Measurements from ENCODE around the gene ZFP62. TPM values are rescaled to one million over a fixed set of nuclear protein-coding genes. Genes with fewer than 3 reads are reported as not detected.

The ZFP62 gene
- total RNA-seq, 4 donors from 2014 or later = 17.7 to 22.8 (median 20.5) TPM

- H3K36me3 ChIP-seq = no peaks in the 10 kb centered on the region
- 9% methylated on average over 3 of the region's 3 CpGs for WGBS
- peak; percentile 96 for DNase-seq (ENCODE audit: extremely low spot score)
- no peak overlapping the region for H3K4me3 ChIP-seq
- no peaks in the 10 kb centered on the region for H3K9me3 ChIP-seq
- no peaks in the 10 kb centered on the region for H3K27me3 ChIP-seq
- peak overlapping the region; percentile 71 to 77 (median 75) for H3K27ac ChIP-seq (replicated peaks in 1 of 4)
- peaks cover 0 to 29% (median 20%) of the 10 kb centered on the region in 4 donors for H3K4me1 ChIP-seq
- intact Hi-C loops (cut with DNase I) = loop anchor here (5.0 kb wide), 1 partner anchor 288 kb away; no protein-coding TSS in a partner anchor
- TF ChIP-seq POLR2AphosphoS5 (IDR thresholded peaks at IDR 0.05) (peak in 1 of 2 donors; percentile 69), CTCF (IDR thresholded peaks at IDR 0.05) (peak; percentile 70 to 81 (median 77)), EP300 (IDR thresholded peaks at IDR 0.05) (no peak)
These were observed 7.9 kb upstream of the ZFP62 start for GRCh38 chr5:180868960-180869359.

GRCh38 chr5:180866985-180867384 lies 5.9 kb upstream of the ZFP62 start:
- intact Hi-C loops (cut with DNase I) = loop anchor here (5.0 kb wide), 1 partner anchor 290 kb away; no protein-coding TSS in a partner anchor
- Histone ChIP-seq H3K27ac (replicated peaks in 1 of 4) (no peak overlapping the region), H3K4me1 (peaks cover 0 to 24% (median 18%) of the 10 kb centered on the region in 4 donors), H3K9me3 (no peaks in the 10 kb centered on the region), H3K36me3 (no peaks in the 10 kb centered on the region), H3K27me3 (no peaks in the 10 kb centered on the region), H3K4me3 (no peak overlapping the region)
- WGBS = 86% methylated on average over 10 of the region's 10 CpGs
- DNase-seq (ENCODE audit: extremely low spot score) = peak; percentile 72
- TF ChIP-seq CTCF (IDR thresholded peaks at IDR 0.05) (no peak), POLR2A (IDR thresholded peaks at IDR 0.05; ENCODE audit: low read depth) (no peak), POLR2AphosphoS5 (IDR thresholded peaks at IDR 0.05) (no peak), EP300 (IDR thresholded peaks at IDR 0.05) (no peak)

- peak; percentile 29 for DNase-seq (ENCODE audit: extremely low spot score)
- no peak overlapping the region for H3K4me3 ChIP-seq
- 69% methylated on average over 5 of the region's 5 CpGs for WGBS
- H3K27ac ChIP-seq (replicated peaks in 1 of 4) = no peak overlapping the region
- H3K27me3 ChIP-seq = no peaks in the 10 kb centered on the region
- peaks cover 5 to 29% (median 24%) of the 10 kb centered on the region in 4 donors for H3K4me1 ChIP-seq
- TF ChIP-seq EP300 (IDR thresholded peaks at IDR 0.05) = no peak
- no peak for TF ChIP-seq POLR2AphosphoS5 (IDR thresholded peaks at IDR 0.05)
- no peak for TF ChIP-seq POLR2A (IDR thresholded peaks at IDR 0.05; ENCODE audit: low read depth)
- TF ChIP-seq CTCF (IDR thresholded peaks at IDR 0.05) = no peak
- no peaks in the 10 kb centered on the region for H3K36me3 ChIP-seq
- H3K9me3 ChIP-seq = no peaks in the 10 kb centered on the region
- intact Hi-C loops (cut with DNase I) = loop anchor here (5.0 kb wide), 1 partner anchor 291 kb away; no protein-coding TSS in a partner anchor
These were observed 5.1 kb upstream of the ZFP62 start for GRCh38 chr5:180865981-180866695.

- WGBS = 63% methylated on average over 11 of the region's 11 CpGs
- peak; percentile 50 for DNase-seq (ENCODE audit: extremely low spot score)
These were observed 1.6 kb upstream of the ZFP62 start for GRCh38 chr5:180862645-180863044.

More at GRCh38 chr5:180862645-180863044, 1.6 kb upstream of the ZFP62 start:
- intact Hi-C loops (cut with DNase I) = loop anchor here (5.0 kb wide), 1 partner anchor 190 kb away; no protein-coding TSS in a partner anchor
- peaks cover 10 to 19% (median 14%) of the 10 kb centered on the region in 4 donors for H3K4me1 ChIP-seq
- no peak overlapping the region for H3K4me3 ChIP-seq
- TF ChIP-seq EP300 (IDR thresholded peaks at IDR 0.05) (no peak), POLR2A (IDR thresholded peaks at IDR 0.05; ENCODE audit: low read depth) (no peak), CTCF (IDR thresholded peaks at IDR 0.05) (no peak), POLR2AphosphoS5 (IDR thresholded peaks at IDR 0.05) (no peak)
- no peaks in the 10 kb centered on the region for H3K27me3 ChIP-seq
- no peaks in the 10 kb centered on the region for H3K9me3 ChIP-seq
- no peak overlapping the region for H3K27ac ChIP-seq (replicated peaks in 1 of 4)
- no peaks in the 10 kb centered on the region for H3K36me3 ChIP-seq
